Fibroblast of mammary gland (primary cell): ENCODE results near the gene AKAIN1.

Experiments used
- DNase-seq: peaks from one replicate; pipeline ENCODE4 v3.0.0-alpha.2; 2010; ENCODE audit warnings: low read depth
- H3K4me3 ChIP-seq: 2 replicates; pipeline ENCODE4 v1.5.1; 2011; ENCODE audit warnings: low read depth, mild to moderate bottlenecking, low read length, moderate library complexity; ENCODE audit not compliant: control insufficient read depth
- CTCF ChIP-seq: conservative IDR thresholded peaks from 2 replicates; pipeline ENCODE4 v1.5.1; 2011; ENCODE audit warnings: low read depth, low read length, inconsistent platforms; ENCODE audit not compliant: control insufficient read depth, insufficient read depth

Gene AKAIN1

GRCh38 chr18:5214583-5215351 lies 17.7 kb upstream of the AKAIN1 start:
- DNase-seq = no peak
- no peak for TF ChIP-seq CTCF

GRCh38 chr18:5207471-5208150 lies 10.6 kb upstream of the AKAIN1 start:
- no peak for DNase-seq
- no peak for TF ChIP-seq CTCF
- H3K4me3 ChIP-seq = no peak overlapping the region

More at GRCh38 chr18:5214583-5215351, 17.7 kb upstream of the AKAIN1 start:
- H3K4me3 ChIP-seq = no peak overlapping the region

- H3K4me3 ChIP-seq = no peak overlapping the region
- no peak for TF ChIP-seq CTCF
- DNase-seq = no peak
These were observed 1.3 kb upstream of the AKAIN1 start for GRCh38 chr18:5198311-5198710.

- DNase-seq = no peak
- H3K4me3 ChIP-seq = no peak overlapping the region
- no peak for TF ChIP-seq CTCF
These were observed 404 bp upstream of the AKAIN1 start for GRCh38 chr18:5197461-5197860.

- no peak overlapping the region for H3K4me3 ChIP-seq
- DNase-seq = no peak
- TF ChIP-seq CTCF = no peak
These were observed 615 bp downstream of the AKAIN1 start for GRCh38 chr18:5196253-5197031.

GRCh38 chr18:5195656-5196055 lies 1.4 kb downstream of the AKAIN1 start:
- DNase-seq = no peak
- H3K4me3 ChIP-seq = no peak overlapping the region
- TF ChIP-seq CTCF = no peak
